HG02623 (cell line): ENCODE data around the gene HES3.
"Not testable (repeated sequence)": the region's sequence is repeated elsewhere in the genome, so short reads cannot be mapped to it uniquely, and the experiment has no call there.

ENCODE experiments used
- ATAC-seq: cut with Tn5 transposase; IDR thresholded peaks from one replicate; pipeline ENCODE4 v1.9.1; 2021; ENCODE audit warnings: moderate library complexity; ENCODE audit not compliant: unreplicated experiment

Gene HES3

GRCh38 chr1:6218375-6219164 is 25.4 kb upstream of the HES3 start:
- no peak for ATAC-seq

GRCh38 chr1:6219641-6220040 is 24.3 kb upstream of the HES3 start:
- not testable (repeated sequence) for ATAC-seq

- ATAC-seq: no peak
Measured at GRCh38 chr1:6220236-6220635, 23.7 kb upstream of the HES3 start.

- ATAC-seq: no peak
Measured at GRCh38 chr1:6221210-6221784, 22.7 kb upstream of the HES3 start.

- ATAC-seq: no peak
Measured at GRCh38 chr1:6222636-6223035, 21.3 kb upstream of the HES3 start.

GRCh38 chr1:6223617-6224016 is 20.4 kb upstream of the HES3 start:
- ATAC-seq: no peak

- no peak for ATAC-seq
Measured at GRCh38 chr1:6224718-6225117, 19.3 kb upstream of the HES3 start.

- ATAC-seq: no peak
Measured at GRCh38 chr1:6225651-6226050, 18.3 kb upstream of the HES3 start.

- ATAC-seq: no peak
Measured at GRCh38 chr1:6233376-6233775, 10.6 kb upstream of the HES3 start.

GRCh38 chr1:6234502-6235295 is 9.3 kb upstream of the HES3 start:
- no peak for ATAC-seq

- peak; percentile 4 for ATAC-seq
Measured at GRCh38 chr1:6235296-6235677, 8.7 kb upstream of the HES3 start.

- no peak for ATAC-seq
Measured at GRCh38 chr1:6237093-6237492, 6.9 kb upstream of the HES3 start.

GRCh38 chr1:6239213-6239752 is 4.7 kb upstream of the HES3 start:
- ATAC-seq: no peak

GRCh38 chr1:6239950-6240768 is 3.8 kb upstream of the HES3 start:
- no peak for ATAC-seq

GRCh38 chr1:6241107-6241886 is 2.7 kb upstream of the HES3 start:
- no peak for ATAC-seq

GRCh38 chr1:6241887-6242740 is 1.9 kb upstream of the HES3 start:
- no peak for ATAC-seq

GRCh38 chr1:6243053-6243834 is 735 bp upstream of the HES3 start:
- ATAC-seq: no peak

- ATAC-seq: no peak
Measured at GRCh38 chr1:6244401-6245049, 546 bp downstream of the HES3 start.
